ENCODE data around the gene CORO2B.

- TF ChIP-seq TOX (CRISPR knock-in tag; IDR thresholded peaks at IDR 0.05; ENCODE audit: borderline replicate concordance) (no peak), RARB (CRISPR knock-in tag; IDR thresholded peaks at IDR 0.05) (no peak), PATZ1 (CRISPR knock-in tag; IDR thresholded peaks at IDR 0.05; ENCODE audit: borderline replicate concordance) (no peak), CREB5 (CRISPR knock-in tag; IDR thresholded peaks at IDR 0.05; ENCODE audit: low read depth) (no peak), OSR1 (CRISPR knock-in tag; IDR thresholded peaks at IDR 0.05) (no peak), PPARA (CRISPR knock-in tag; IDR thresholded peaks at IDR 0.05; ENCODE audit: borderline replicate concordance) (no peak), ZNF70 (CRISPR knock-in tag; IDR thresholded peaks at IDR 0.05) (no peak), ZFP3 (CRISPR knock-in tag; IDR thresholded peaks at IDR 0.05) (no peak), GLIS3 (CRISPR knock-in tag; IDR thresholded peaks at IDR 0.05) (no peak), BACH2 (CRISPR knock-in tag; IDR thresholded peaks at IDR 0.05; ENCODE audit: borderline replicate concordance) (no peak), ZNF8 (CRISPR knock-in tag; IDR thresholded peaks at IDR 0.05) (no peak)
These were observed 88.1 kb downstream of the CORO2B start for GRCh38 chr15:68666812-68667450.

All from SK-N-SH treated with all-trans-retinoic acid at 6 μM for 48 hours (cell line).